Measurements from ENCODE around the gene TRIM67. TPM values are rescaled to one million over a fixed set of nuclear protein-coding genes. Genes with fewer than 3 reads are reported as not detected.
"Not testable (repeated sequence)": the region's sequence is repeated elsewhere in the genome, so short reads cannot be mapped to it uniquely, and the experiment has no call there.

Gene TRIM67
- polyA plus RNA-seq, 3 donors: 0.05 to 0.09 (median 0.08) TPM

DNA sequence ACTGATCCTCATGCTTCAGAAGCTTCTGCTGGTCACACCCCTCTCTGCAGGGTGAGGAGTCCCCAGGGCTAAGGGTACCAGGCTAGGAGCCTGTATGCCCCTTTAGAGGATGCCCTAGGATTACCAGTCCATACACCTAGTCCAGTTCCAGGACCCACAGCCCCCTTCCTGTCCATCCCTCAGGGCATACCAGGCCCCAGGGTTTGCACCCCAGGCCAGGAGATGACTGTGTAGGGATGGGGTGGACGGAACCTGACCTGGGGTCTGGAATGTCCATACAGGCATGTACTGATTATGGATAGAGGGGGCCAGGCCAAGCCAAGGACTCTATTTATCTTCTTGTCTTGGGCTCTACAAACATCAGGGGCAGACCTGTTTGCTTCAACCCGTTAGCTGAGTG is 34.9 kb downstream of the TRIM67 start:
- no peak for DNase-seq (ENCODE audit: extremely low read depth in 1 of 11, low read depth in 9 of 11, low spot score in 4 of 11)

DNA sequence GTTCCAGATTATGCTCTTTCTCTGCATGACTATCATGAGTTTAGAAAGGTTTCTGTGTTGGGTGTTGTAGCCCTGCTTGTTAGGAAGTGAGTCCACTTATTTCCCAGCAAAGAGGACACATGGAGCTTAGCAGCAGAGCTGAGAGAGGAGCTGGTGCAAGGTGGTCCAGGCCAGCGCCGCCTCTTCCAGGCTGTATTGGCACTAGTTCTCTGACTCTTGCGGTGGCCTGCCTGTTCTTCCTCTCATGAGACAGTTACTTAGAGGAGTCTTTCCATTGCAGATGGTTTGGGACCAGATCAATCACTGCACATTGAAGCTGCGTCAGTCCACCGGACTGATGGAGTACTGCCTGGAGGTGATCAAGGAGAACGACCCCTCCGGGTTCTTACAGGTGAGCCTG is 38.0 kb downstream of the TRIM67 start:
- DNase-seq (ENCODE audit: extremely low read depth in 1 of 11, low read depth in 9 of 11, low spot score in 4 of 11): no peak

DNA sequence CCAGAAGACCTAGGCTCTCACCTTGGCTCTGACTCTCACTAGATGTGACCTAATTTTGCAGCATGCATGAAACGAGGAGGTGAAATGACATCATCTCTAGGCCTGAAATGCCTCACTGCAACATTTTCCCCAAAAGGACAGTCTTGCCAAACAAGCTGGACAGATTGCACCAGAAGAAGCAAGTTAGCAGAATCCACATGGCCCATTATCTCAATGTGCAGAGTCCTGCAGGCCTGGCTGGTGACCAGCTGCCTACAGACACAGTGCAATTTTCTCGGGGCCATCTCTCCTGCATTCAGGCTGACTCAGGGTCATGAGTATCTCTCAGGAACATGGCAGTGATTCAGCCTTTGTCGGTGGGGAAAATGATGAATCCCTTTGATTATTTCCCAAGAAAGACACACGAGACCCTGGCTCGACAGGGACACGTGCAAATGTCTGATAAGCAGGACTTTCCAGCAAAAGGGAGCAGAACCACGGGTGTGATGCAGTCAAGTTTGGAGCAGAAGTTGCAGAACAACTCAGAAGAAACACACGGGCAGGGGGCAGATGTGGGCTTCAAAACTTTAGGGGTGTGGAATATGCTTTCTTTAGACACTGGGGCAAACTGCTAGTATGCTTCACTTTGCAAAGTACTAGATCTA is 38.7 kb downstream of the TRIM67 start:
- no peak for DNase-seq (ENCODE audit: extremely low read depth in 1 of 11, low read depth in 9 of 11, low spot score in 4 of 11)

DNA sequence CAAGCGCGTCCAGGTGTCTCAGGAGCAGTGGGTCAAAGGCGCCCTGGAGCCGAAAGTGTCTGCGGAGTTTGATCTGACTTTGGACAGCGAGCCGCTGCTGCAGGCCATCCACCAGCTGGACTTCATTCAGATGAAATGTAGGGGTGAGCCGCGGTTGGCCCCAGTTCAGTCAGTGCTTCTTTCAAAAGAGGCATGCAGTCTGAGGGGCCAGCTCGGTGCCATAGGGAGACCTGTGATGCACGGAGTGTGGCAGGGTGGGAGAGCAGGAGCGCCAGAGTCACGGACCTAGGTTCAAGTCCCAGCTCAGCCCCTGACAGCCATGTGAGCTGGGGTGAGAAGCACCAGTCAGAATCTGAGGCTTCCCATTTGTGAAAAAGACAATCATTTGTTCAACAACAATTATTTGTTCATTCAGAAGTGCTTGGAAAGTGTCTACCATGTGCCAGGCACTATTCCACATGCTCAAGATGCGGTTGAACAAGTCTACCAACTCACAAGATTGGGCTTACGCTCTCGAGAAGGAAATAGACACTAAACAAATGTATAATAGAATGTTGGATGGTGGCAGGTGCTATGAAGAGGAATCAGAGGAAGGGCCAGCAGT is 39.6 kb downstream of the TRIM67 start:
- DNase-seq (ENCODE audit: extremely low read depth in 1 of 11, low read depth in 9 of 11, low spot score in 4 of 11): no peak

DNA sequence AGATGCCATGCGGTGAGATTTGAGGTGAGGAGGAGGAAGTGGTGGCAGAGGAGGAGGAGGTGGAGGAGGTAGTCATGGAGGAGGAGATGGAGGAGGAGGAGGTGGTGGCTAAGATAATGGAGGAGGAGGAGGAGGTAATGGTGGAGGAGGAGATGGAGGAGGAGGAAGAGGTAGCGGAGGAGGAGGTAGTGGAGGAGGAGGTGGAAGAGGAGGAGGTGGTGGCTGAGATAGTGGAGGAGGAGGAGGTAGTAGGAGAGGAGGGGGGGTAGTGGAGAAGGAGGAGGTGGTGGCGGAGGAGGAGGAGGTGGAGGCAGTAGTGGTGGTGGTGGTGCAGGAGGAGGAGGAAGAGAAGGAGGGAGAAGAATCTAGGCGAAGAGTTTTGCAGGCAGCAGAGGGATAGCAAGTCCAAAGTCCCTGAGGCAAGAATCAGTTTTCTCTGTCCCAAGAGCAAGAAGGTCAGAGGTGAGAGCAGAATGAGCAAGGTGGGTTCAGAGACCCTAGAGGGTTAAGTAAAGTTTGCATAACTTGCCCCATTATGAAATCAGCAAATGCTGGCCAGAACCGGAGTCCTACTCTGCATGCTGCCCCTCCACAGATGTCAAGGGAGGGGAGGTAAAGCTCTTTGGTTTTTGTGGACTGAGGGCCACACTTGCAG is 40.2 kb downstream of the TRIM67 start:
- DNase-seq (ENCODE audit: extremely low read depth in 1 of 11, low read depth in 9 of 11, low spot score in 4 of 11): no peak

DNA sequence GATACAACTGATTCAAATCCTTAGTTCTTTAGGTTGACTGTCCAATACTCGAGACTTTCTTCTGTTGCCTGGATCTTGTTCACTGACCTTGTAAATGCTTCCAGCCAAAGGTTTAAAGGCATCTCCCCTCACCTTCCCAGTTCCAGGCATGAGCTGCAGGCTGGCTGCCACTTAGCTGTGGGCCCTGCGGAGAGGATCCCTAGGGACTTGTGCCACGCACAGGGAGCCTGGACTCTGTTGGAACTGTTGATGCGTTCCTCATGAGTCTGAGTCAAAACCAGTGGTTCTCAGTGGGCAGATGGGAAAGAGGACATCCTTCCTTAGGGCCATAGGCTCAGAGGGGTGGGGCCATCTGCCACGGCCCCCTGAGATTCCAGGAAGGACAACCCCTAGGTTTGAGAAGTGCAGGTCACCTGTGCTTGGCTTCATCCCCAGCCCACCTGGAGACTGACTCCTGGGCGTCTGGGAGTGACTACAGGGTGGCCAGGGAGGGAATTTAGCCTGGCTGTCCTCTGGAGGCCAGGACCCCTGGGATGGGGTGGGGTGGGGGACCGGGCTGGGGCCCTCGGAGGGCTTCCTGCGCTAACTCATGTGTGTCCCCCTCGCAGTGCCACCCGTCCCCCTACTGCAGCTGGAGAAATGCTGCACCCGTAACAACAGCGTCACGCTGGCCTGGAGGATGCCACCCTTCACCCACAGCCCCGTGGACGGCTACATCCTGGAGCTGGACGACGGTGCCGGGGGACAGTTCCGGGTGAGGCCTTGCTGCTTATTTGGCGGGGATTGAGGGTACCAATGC is 41.6 kb downstream of the TRIM67 start:
- DNase-seq (ENCODE audit: extremely low read depth in 1 of 11, low read depth in 9 of 11, low spot score in 4 of 11): no peak

DNA sequence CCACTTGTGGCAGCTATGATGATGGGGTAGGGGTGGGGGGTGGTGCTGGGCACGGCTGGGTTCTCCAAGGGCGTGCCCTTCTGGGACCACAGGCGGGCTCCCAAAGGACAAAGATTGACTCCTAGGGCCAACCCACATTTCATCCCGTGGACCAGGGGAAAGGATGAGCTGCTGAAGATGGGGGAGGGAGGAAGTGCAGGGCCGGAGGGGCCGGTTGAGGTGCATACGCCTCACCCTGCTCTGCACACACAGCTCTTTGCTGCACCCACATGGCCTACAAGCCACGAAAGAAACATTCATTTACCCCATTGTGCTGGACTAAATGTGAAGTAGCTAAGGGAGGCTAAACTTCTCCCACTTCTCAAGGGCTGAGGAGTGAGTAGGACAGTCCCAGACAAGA is 45.0 kb downstream of the TRIM67 start:
- DNase-seq (ENCODE audit: extremely low read depth in 1 of 11, low read depth in 9 of 11, low spot score in 4 of 11): no peak

DNA sequence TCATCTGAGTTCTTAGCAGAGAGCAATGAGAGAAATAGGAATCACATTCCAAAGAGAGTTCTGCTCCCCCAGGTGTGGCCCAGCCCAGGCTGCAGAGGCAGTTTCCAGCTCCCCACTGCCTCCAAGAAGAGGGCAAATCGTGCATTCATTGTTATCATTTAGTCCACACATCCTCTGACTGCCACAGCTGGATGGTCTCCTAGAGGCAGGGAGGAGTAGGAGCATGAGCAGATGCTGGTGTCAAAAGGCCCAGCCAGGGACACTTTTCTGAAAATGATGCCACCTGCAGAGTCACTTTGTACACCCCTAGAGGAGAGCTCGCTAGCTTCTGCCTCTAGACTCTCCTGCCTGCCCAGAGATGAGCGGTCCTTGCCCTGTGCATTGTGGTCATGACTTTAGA is 45.6 kb downstream of the TRIM67 start:
- DNase-seq (ENCODE audit: extremely low read depth in 1 of 11, low read depth in 9 of 11, low spot score in 4 of 11): no peak

DNA sequence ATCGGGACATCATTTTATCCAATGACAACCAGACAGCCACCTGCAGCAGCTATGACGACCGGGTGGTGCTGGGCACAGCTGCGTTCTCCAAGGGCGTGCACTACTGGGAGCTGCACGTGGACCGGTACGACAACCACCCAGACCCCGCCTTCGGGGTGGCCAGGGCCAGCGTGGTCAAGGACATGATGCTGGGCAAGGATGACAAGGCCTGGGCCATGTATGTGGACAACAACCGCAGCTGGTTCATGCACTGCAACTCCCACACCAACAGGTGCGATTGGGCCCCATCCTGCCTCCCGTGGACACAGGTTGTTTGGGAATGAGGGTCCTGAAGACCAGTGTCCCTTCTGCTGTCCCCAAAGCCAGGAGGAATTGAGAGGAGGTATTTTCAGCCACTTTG is 47.1 kb downstream of the TRIM67 start:
- DNase-seq (ENCODE audit: extremely low read depth in 1 of 11, low read depth in 9 of 11, low spot score in 4 of 11): no peak

DNA sequence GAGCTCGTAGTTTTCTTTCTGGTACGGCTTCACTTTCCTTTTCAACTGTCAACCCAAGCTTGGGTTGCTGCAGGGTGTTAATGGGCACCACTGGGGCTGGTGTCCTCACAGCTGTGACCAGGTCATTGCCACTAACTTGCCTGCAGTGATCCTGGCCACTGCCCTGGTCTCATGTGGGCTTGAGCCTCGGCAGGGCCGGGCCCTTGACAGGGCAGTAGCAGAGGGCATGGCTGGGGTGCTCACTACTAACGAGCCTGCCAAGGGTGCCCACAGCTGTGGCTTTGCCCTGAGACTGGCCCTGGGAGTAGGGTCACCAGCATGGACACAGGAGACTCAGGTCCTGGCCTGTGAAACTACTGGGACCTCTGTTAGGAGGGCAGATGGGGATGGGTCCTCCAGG is 47.7 kb downstream of the TRIM67 start:
- no peak for DNase-seq (ENCODE audit: extremely low read depth in 1 of 11, low read depth in 9 of 11, low spot score in 4 of 11)

DNA sequence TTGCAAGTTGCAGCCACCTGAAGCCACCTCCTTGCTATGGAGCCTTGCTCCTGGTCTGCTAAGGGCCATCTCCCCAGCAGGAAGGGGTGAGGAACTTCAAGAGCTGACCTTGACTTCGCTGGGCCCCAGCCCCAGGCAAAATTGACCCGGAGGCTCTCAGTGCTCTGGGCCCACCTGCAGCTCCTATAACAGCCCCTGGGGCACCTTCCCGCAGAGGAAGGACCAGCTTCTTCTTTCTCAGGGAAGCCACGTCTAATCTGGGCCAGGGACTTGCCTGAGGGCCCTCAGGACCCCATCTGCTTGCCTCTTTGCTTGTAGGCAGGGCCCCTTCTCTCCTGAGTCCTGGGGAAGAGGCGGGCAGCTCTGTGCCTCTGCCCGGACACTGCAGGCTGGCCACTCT is 48.3 kb downstream of the TRIM67 start:
- DNase-seq (ENCODE audit: extremely low read depth in 1 of 11, low read depth in 9 of 11, low spot score in 4 of 11): no peak

DNA sequence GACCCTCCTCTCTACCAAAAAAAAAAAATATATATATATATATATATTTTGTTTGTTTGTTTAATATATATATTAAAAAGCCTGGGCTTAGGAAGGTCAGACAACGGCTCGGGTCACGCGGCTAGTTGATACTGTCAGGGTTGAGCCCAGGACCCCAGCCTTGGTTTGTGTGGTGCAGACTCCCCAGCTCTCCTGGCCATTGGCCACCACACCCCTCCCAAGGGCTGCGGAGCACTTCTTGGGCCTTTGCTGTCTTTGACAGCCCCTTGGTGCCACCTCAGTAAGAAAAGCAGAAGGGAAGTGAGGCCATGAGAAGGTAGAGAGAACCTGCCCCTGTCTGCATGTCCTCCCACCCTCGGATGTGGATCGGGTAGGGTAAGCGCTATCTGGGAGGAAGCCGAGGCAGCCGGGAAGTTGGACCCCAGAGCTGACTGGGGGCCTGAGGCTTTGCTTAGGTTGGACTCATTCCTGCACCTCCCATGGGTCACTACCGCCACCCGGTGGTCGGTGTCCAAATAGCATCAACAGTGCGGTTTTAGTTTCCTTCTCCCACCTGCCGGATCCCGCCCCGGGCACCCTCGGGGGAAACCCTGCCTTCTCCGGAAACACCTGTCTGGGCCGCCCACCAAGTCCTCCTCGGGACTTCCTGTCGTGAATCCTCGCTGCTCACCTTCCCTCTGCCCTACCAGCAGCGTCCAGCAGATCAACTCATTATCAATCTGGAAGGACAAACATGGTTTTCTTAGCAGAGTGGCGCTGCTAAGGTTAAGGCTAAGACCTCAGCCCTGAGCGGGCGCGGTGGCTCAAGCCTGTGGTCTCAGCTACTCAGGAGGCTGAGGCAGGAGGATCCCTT is 49.4 kb downstream of the TRIM67 start:
- peak; percentile 53 to 87 (median 73) for DNase-seq (ENCODE audit: extremely low read depth in 1 of 11, low read depth in 9 of 11, low spot score in 4 of 11)

DNA sequence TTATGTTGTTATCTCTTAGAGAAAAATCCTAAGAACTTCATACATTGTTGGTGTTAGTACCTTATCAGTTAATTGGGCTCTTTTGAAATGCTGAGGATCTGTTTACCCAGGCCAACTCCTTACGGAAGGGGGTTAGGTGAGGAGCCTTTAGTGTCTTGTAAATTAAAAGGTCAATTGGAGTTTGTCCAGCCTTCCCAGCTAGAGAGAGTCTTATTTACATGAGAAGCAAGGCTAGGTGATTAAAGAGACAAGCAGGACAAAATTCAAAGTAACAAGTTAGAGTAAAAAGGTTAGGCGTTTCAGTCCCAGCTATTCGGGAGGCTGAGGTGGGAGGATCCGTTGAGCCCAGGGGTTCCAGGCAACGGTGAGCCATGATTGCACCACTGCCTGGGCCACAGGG is 50.4 kb downstream of the TRIM67 start:
- DNase-seq (ENCODE audit: extremely low read depth in 1 of 11, low read depth in 9 of 11, low spot score in 4 of 11): not testable (repeated sequence)

DNA sequence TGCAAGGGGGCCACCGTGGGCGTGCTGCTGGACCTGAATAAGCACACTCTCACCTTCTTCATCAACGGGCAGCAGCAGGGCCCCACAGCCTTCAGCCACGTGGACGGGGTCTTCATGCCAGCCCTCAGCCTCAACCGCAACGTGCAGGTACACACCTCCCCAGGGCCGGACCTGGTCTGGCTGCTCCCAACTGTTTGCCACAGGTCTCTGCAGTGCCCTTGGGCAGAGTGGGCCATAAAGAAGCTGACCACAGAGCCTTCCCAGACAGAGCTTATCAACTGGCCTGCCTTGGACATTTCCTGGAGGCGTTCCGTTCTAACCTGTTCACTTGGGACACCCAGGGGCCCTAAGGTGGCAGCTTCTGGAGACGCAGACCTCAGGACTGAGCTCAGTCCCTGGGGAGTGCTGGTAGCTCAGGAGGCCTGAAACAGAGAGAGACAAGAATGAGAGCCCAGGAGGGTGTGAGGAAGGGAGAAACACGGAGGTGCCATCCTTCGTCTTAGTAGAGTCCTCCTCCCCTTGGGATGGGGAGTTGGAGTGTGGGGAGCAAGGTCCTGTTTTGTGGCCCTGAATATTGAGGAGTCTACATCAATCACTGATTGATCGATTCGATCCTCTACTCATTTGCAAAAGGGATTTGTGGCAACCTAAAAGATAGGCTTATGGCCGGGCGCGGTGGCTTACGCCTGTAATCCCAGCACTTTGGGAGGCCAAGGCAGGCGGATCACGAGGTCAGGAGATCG is 52.1 kb downstream of the TRIM67 start:
- no peak for DNase-seq (ENCODE audit: extremely low read depth in 1 of 11, low read depth in 9 of 11, low spot score in 4 of 11)

DNA sequence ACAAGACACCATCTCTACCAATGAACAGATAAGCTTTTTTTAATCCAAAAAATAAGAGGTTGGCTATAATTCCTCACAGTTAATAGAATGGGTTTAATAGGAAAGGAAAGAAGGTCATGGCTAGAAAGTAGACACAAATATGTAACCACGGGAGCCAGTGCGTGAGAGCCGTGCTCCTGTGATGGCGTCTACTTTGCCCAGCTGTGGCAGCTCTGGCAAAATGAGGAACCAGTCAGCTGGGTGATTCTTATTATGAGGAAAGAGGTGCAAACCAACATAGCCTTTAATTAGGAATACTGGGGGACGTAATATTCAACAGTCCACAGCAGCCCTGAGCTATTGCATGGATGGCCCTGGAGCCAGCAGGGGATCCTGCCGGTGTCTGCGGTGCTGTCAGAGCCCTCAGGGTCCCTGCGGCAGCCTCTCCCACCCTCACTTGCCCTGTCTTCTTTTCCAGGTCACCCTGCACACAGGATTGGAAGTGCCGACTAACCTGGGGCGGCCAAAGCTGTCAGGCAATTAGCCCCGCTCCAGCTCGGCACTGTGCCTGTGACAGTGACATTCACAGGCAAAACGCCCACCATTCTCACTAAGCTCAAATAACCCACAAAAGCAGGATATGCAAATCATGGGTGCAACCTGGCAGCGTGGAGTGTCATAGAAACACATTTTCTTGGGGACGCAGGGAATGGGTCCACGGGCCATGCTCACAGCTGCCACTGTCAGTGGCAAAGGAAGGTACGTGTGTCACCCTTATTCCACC is 53.2 kb downstream of the TRIM67 start:
- DNase-seq (ENCODE audit: extremely low read depth in 1 of 11, low read depth in 9 of 11, low spot score in 4 of 11): no peak

DNA sequence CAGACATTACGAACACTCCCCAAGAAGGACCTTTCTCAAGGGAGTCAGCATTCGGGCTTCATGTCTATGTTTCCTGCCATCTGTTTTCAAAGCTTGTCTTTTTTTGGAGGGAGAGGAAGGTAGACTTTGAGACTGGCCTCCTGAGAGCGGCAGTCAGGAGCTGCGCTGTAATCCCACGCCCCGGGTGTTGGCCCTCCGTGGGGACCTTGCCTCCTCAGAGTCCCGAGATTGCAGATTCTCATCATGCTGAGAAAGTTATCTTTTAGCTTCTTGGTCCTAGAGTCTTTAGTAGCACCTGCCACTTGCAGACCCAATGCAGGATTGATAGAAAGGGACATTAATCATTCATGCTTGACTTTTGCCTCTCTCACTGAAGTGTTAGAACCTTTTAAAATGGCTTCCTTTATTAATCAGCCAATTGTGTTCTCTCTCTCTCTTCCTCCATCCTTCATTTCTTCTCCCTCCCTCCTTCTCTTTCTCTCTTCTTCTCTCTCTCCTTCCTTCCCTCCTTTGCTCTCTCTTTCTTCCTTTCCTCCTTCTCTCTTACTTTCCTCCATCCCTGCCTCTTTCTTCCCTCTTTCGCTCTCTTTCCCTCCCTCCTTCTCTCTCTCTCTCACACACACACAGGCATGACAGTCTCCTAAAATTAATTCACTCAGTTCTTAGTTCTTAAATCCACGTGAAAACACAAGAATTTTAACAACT is 54.0 kb downstream of the TRIM67 start:
- no peak for DNase-seq (ENCODE audit: extremely low read depth in 1 of 11, low read depth in 9 of 11, low spot score in 4 of 11)

DNA sequence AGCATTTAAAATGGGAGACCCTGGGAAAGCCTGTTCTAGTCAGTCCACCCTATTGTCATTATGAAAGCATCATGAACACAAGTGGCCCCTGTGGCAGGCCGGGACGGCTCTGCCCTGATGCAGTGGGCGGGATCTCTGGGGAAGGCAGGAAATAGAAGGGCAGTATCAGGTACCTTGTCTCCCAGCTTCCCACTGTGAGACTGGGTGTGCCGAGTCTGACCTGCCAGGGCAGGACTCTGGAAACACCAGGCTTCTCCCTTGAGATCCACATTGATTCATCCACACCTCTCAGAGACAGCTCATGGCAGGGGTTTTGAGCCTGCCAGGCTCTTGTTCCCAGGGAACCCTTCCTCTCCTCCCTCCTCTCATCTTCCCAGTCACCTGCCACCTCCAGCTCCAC is 54.6 kb downstream of the TRIM67 start:
- DNase-seq (ENCODE audit: extremely low read depth in 1 of 11, low read depth in 9 of 11, low spot score in 4 of 11): no peak
